PC-3 (cell line): ENCODE results near the gene TMEM218.

Source experiments
- CTCF ChIP-seq: fragments of 300-600 bp; sonication (generic); conservative IDR thresholded peaks from 2 replicates; pipeline ENCODE4 v1.5.1; 2017; ENCODE audit warnings: antibody characterized with exemption, low read depth, mild to moderate bottlenecking, low read length
- EZH2 ChIP-seq: fragments of 300-600 bp; sonication (generic); IDR thresholded peaks from one replicate; pipeline ENCODE4 v1.6.1; 2017; ENCODE audit warnings: antibody characterized with exemption, mild to moderate bottlenecking, low read length; ENCODE audit not compliant: unreplicated experiment

- TF ChIP-seq CTCF = no peak
- no peak for TF ChIP-seq EZH2
Measured at GRCh38 chr11:125081098-125081798, 30.2 kb downstream of the TMEM218 start.
